Neuronal stem cell (in vitro differentiated cells): ENCODE results near the gene KDELR1.
A peak's percentile ranks its signal among the peaks of the same experiment; 100 is the strongest.

Source experiments
- DNase-seq: peaks from one replicate; pipeline ENCODE4 v3.0.0-alpha.2; 2013; ENCODE audit warnings: low spot score
- H2AFZ ChIP-seq: one replicate; pipeline ENCODE4 v1.6.1; 2013; ENCODE audit warnings: mild to moderate bottlenecking, low read length, inconsistent platforms
- H2AK5ac ChIP-seq: 2 replicates; pipeline ENCODE4 v1.6.1; 2013; ENCODE audit warnings: low read depth, mild to moderate bottlenecking, inconsistent platforms, low read length, moderate library complexity, mixed read lengths
- H2BK120ac ChIP-seq: 2 replicates; pipeline ENCODE4 v1.6.1; 2013; ENCODE audit warnings: low read depth, mild to moderate bottlenecking, inconsistent platforms, low read length, moderate library complexity, mixed read lengths
- H2BK12ac ChIP-seq: one replicate; pipeline ENCODE4 v1.6.1; 2013; ENCODE audit warnings: low read length, inconsistent platforms
- H2BK15ac ChIP-seq: 2 replicates; pipeline ENCODE4 v1.6.1; 2013; ENCODE audit warnings: mild to moderate bottlenecking, low read length, inconsistent platforms, mixed read lengths
- H2BK5ac ChIP-seq: one replicate; pipeline ENCODE4 v1.6.1; 2013; ENCODE audit warnings: inconsistent platforms, mild to moderate bottlenecking, low read length, moderate library complexity
- H3K14ac ChIP-seq: one replicate; pipeline ENCODE4 v1.6.1; 2013; ENCODE audit warnings: low read length, inconsistent platforms
- H3K18ac ChIP-seq: 2 replicates; pipeline ENCODE4 v1.6.1; 2013; ENCODE audit warnings: low read length, inconsistent platforms
- H3K23ac ChIP-seq: 2 replicates; pipeline ENCODE4 v1.6.1; 2013; ENCODE audit warnings: low read depth, mild to moderate bottlenecking, mixed read lengths, low read length, inconsistent platforms; ENCODE audit not compliant: poor library complexity
- H3K27ac ChIP-seq: replicated peaks from 3 replicates; pipeline ENCODE4 v1.5.1; 2013; ENCODE audit warnings: low read length, inconsistent platforms
- H3K27me3 ChIP-seq, 3 experiments: 2 replicates each; pipeline ENCODE4 v1.6.1; 2013; ENCODE audit warnings: low read length in 3 of 3, mild to moderate bottlenecking in 2 of 3, inconsistent platforms in 1 of 3, low read depth in 1 of 3, mixed read lengths in 1 of 3, moderate library complexity in 1 of 3; ENCODE audit not compliant: control insufficient read depth in 3 of 3, insufficient read depth in 3 of 3
- H3K36me3 ChIP-seq, 2 donors: replicated peaks in 1 of 2; 2 replicates each; pipeline ENCODE4 v1.6.1; 2013; ENCODE audit warnings: low read length in 2 of 2; ENCODE audit not compliant: control insufficient read depth in 2 of 2, insufficient read depth in 2 of 2
- H3K4ac ChIP-seq: 2 replicates; pipeline ENCODE4 v1.6.1; 2013; ENCODE audit warnings: inconsistent platforms, mild to moderate bottlenecking, low read length, moderate library complexity
- H3K4me1 ChIP-seq, 2 donors: 1 replicate in 1 of 2; 2 replicates in 1 of 2; pipeline ENCODE4 v1.6.1; 2013; ENCODE audit warnings: low read length in 2 of 2, low read depth in 1 of 2; ENCODE audit not compliant: control insufficient read depth in 2 of 2, insufficient read depth in 1 of 2
- H3K4me2 ChIP-seq: one replicate; pipeline ENCODE4 v1.6.1; 2013; ENCODE audit warnings: mild to moderate bottlenecking, low read length, inconsistent platforms; ENCODE audit not compliant: insufficient read depth, poor library complexity, severe bottlenecking
- H3K4me3 ChIP-seq, 2 donors: 2 replicates each; pipeline ENCODE4 v1.5.1; 2013; ENCODE audit warnings: low read length in 2 of 2, mild to moderate bottlenecking in 2 of 2, inconsistent platforms in 1 of 2, moderate library complexity in 1 of 2
- H3K79me1 ChIP-seq: one replicate; pipeline ENCODE4 v1.6.1; 2013; ENCODE audit warnings: low read depth, mild to moderate bottlenecking, inconsistent platforms, low read length, moderate library complexity
- H3K9ac ChIP-seq: one replicate; pipeline ENCODE4 v1.6.1; 2013; ENCODE audit warnings: mild to moderate bottlenecking, low read depth, low read length, inconsistent platforms; ENCODE audit not compliant: poor library complexity
- H3K9me3 ChIP-seq, 2 donors: replicated peaks in 1 of 2; 2 replicates each; pipeline versions ENCODE3 to v1.6.1; 2013; ENCODE audit warnings: low read length in 2 of 2, mild to moderate bottlenecking in 2 of 2, inconsistent platforms in 1 of 2, low read depth in 1 of 2, mixed read lengths in 1 of 2, moderate library complexity in 1 of 2; ENCODE audit not compliant: control insufficient read depth in 2 of 2, insufficient read depth in 1 of 2
- H4K8ac ChIP-seq: one replicate; pipeline ENCODE4 v1.6.1; 2013; ENCODE audit warnings: low read depth, mild to moderate bottlenecking, inconsistent platforms, low read length, moderate library complexity
- H4K91ac ChIP-seq: one replicate; pipeline ENCODE4 v1.6.1; 2013; ENCODE audit warnings: low read length, low read depth, mild to moderate bottlenecking, inconsistent platforms; ENCODE audit not compliant: poor library complexity
- WGBS, 2 donors: extraction: QIAGEN DNeasy Blood & Tissue Kit; methylation state at CpG; one replicate each; pipeline ENCODE4 v1.1.7; 2013; ENCODE audit warnings: missing lambda C conversion rate in 2 of 2, mixed read lengths in 1 of 2; ENCODE audit not compliant: insufficient read length in 2 of 2, insufficient replicate concordance in 1 of 2; ENCODE audit errors: extremely low coverage in 2 of 2; 5-methylcytosine and 5-hydroxymethylcytosine counted together

KDELR1 gene

DNA sequence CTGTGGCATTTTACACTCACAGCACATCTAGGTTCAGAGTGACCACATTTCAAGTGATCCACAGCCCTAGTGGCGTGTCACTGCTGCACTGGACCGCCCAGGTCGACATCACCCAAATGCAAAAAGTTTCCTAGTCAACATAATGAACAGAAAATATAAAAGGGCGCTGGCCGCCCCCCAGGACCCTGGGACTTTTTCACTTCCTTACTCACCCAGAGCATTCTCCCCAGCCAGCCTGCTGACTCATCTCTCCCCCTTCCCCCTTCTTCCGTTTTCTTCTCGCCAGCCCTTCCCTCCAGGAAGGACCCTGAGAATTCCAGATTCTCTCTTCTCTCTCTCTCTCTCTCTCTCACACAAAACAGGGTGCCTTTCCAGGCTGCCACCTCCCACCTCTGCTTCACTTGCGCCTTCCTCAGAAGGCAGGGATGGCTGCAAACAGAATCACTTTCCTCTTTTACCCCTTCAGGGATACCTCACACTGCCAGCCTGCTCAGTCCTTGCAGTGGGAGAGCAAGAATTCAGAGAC lies 33.4 kb upstream of the KDELR1 start:
- Histone ChIP-seq H3K27me3 (no peaks in the 10 kb centered on the region), H2BK15ac (no peak overlapping the region), H2BK12ac (no peak overlapping the region), H3K14ac (no peak overlapping the region), H3K9ac (no peak overlapping the region), H3K4me1 (peaks cover 4 to 6% of the 10 kb centered on the region in 2 donors), H4K8ac (no peak overlapping the region), H3K23ac (no peak overlapping the region), H3K27ac (peak overlapping the region; percentile 58), H2BK120ac (no peak overlapping the region), H3K18ac (peak overlapping the region; percentile 68), H3K4me3 (no peak overlapping the region), H2AFZ (peak overlapping the region; percentile 96), H4K91ac (no peak overlapping the region), H3K9me3 (no peaks in the 10 kb centered on the region), H2AK5ac (no peak overlapping the region), H3K36me3 (no peaks in the 10 kb centered on the region), H3K79me1 (no peaks in the 10 kb centered on the region), H3K4me2 (no peak overlapping the region), H3K4ac (no peak overlapping the region), H2BK5ac (no peak overlapping the region)
- WGBS, 2 donors: no CpG with 5 or more reads among the region's 8 CpGs
- DNase-seq: no peak

DNA sequence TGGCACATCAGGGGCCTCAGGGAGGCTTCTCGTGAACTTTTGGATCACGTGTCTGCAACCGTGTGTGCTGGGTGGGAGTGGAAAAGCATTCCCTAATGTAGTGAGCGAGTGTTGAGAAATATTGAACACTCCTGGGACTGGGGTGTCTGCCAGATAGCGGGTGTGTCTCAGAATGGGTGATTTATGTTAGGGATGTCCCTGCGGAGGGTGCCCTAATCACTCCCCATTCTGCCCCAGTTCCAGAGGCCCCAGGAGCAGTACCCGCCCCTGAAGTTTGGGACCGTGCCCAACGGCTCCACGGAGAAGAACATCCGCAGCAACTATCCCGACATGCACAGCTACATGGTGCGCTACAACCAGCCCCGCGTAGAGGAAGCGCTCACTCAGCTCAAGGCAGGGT lies 30.2 kb upstream of the KDELR1 start:
- Histone ChIP-seq H3K9me3 (no peaks in the 10 kb centered on the region), H3K18ac (no peak overlapping the region), H2AK5ac (no peak overlapping the region), H2AFZ (no peak overlapping the region), H2BK15ac (no peak overlapping the region), H3K4me3 (no peak overlapping the region), H2BK12ac (no peak overlapping the region), H3K36me3 (no peaks in the 10 kb centered on the region), H3K4me1 (peaks cover 9 to 17% of the 10 kb centered on the region in 2 donors), H3K23ac (no peak overlapping the region), H4K91ac (peak overlapping the region; percentile 12), H3K27me3 (no peaks in the 10 kb centered on the region), H3K79me1 (no peaks in the 10 kb centered on the region), H3K14ac (no peak overlapping the region), H2BK120ac (no peak overlapping the region), H4K8ac (no peak overlapping the region), H3K4ac (no peak overlapping the region), H3K27ac (no peak overlapping the region), H2BK5ac (no peak overlapping the region), H3K4me2 (no peak overlapping the region), H3K9ac (no peak overlapping the region)
- no peak for DNase-seq
- no CpG with 5 or more reads among the region's 16 CpGs for WGBS, 2 donors

DNA sequence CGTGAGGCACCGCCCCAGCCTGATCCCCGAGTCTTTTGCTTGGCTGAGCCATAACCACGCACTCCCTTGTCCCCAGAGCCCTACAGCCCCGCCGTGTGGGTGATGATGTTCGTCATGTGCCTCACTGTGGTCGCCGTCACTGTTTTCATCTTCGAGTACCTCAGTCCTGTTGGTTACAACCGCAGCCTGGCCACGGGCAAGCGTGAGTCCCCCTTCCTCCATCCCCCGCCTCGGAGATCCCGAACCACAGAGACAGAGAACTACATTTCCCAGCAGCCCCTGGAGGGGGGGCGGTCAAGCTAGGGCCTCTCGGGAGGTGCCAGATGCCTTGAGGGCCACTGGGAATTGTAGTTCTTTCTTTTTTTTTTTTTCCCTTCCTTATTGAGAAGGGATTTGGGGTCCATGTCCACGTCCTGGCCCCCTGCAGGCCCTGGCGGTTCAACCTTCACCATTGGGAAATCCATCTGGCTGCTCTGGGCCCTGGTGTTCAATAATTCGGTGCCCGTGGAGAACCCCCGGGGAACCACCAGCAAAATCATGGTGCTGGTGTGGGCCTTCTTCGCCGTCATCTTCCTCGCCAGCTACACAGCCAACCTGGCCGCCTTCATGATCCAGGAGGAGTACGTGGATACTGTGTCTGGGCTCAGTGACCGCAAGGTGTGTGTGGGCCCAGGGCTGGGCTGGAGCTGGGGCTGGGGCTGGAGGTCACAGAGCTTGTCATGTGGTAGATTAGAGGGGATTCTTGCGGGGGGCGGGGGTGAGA lies 28.0 kb upstream of the KDELR1 start:
- Histone ChIP-seq H3K4me1 (peaks cover 7 to 11% of the 10 kb centered on the region in 2 donors), H3K23ac (no peak overlapping the region), H3K4me3 (peak overlapping the region in 1 of 2 donors; percentile 64), H2BK15ac (peak overlapping the region; percentile 49), H3K9ac (no peak overlapping the region), H3K4me2 (no peak overlapping the region), H3K18ac (peak overlapping the region; percentile 91), H2BK5ac (peak overlapping the region; percentile 5), H2AFZ (peak overlapping the region; percentile 45), H3K27me3 (peaks cover 0 to 7% (median 2%) of the 10 kb centered on the region in 3 experiments), H4K8ac (no peak overlapping the region), H3K27ac (no peak overlapping the region), H3K79me1 (no peaks in the 10 kb centered on the region), H2AK5ac (peak overlapping the region; percentile 79), H3K14ac (peak overlapping the region; percentile 56), H2BK120ac (no peak overlapping the region), H3K36me3 (no peaks in the 10 kb centered on the region), H2BK12ac (peak overlapping the region; percentile 2), H3K4ac (no peak overlapping the region), H3K9me3 (no peaks in the 10 kb centered on the region), H4K91ac (no peak overlapping the region)
- DNase-seq: peak; percentile 64
- WGBS, 2 donors: no CpG with 5 or more reads among the region's 31 CpGs

DNA sequence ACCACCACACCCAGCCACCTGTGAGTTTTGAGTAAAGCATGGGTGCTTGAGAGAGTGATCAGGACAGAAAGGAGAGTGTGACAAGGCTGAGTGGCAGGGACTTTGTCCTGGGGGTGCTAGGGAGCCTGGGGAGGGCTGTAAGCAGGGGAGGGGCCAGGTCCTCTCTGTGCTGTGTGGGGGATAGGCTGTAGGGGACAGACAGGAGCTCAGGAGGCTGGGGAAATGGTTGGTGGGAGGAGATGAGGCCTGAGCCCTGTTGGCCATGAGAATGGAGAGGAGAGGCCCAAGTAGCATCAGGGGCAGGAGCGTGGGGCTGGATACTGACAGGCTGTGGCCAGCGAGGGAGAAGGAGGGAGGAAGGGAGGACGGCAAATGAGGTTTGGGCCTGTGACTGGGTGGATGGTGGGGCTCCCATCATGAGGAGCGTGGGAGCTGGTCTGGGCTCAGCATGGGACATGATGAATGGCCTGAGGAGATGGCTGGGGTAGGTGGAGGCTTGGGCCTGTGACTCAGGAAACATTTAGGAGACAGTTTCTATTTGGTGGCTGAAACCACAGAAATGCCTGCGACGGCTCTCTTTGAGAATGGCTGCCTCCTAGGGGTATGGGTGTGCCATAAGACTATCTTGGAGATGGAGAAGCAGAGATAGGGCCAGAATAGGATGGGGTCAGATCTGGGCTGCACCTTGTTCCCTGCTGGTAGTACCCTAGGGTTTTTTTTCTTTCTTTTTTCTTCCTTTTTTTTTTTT lies 27.1 kb upstream of the KDELR1 start:
- H3K18ac ChIP-seq: peak overlapping the region; percentile 85
- H3K9me3 ChIP-seq: no peaks in the 10 kb centered on the region
- peak overlapping the region; percentile 23 for H4K8ac ChIP-seq
- peak overlapping the region; percentile 58 for H2BK12ac ChIP-seq
- peak overlapping the region; percentile 30 for H3K9ac ChIP-seq
- H3K4ac ChIP-seq: no peak overlapping the region
- peak overlapping the region; percentile 88 for H2AK5ac ChIP-seq
- DNase-seq: no peak
- H2AFZ ChIP-seq: peak overlapping the region; percentile 45
- no CpG with 5 or more reads among the region's 6 CpGs for WGBS, 2 donors
- H3K79me1 ChIP-seq: no peaks in the 10 kb centered on the region
- no peak overlapping the region for H2BK120ac ChIP-seq
- peaks cover 0 to 15% (median 4%) of the 10 kb centered on the region in 3 experiments for H3K27me3 ChIP-seq
- peaks cover 11 to 13% of the 10 kb centered on the region in 2 donors for H3K4me1 ChIP-seq
- H3K23ac ChIP-seq: peak overlapping the region; percentile 91
- peak overlapping the region; percentile 17 for H3K14ac ChIP-seq
- H3K4me2 ChIP-seq: no peak overlapping the region
- H2BK15ac ChIP-seq: peak overlapping the region; percentile 89
- no peak overlapping the region for H3K27ac ChIP-seq
- no peaks in the 10 kb centered on the region for H3K36me3 ChIP-seq
- H3K4me3 ChIP-seq: no peak overlapping the region
- peak overlapping the region; percentile 5 for H2BK5ac ChIP-seq
- H4K91ac ChIP-seq: no peak overlapping the region
